HepG2 (cell line): ENCODE results near the gene GRK4. TPM values are rescaled to one million over a fixed set of nuclear protein-coding genes. Genes with fewer than 3 reads are reported as not detected.
A peak's percentile ranks its signal among the peaks of the same experiment; 100 is the strongest.

Experiments used
- AHR ChIP-seq: IDR thresholded peaks from 2 replicates; pipeline ENCODE4 v1.6.1; 2018; ENCODE audit warnings: missing genetic modification reagents, missing compliant biosample characterization
- ELF3 ChIP-seq: IDR thresholded peaks from 2 replicates; pipeline ENCODE4 v1.6.1; 2016; ENCODE audit warnings: missing genetic modification reagents, missing compliant biosample characterization
- FOXK2 ChIP-seq: fragments of 450-650 bp; IDR thresholded peaks from 2 replicates; pipeline ENCODE4 v1.6.1; 2016
- NFYC ChIP-seq: IDR thresholded peaks from 2 replicates; pipeline ENCODE4 v1.6.1; 2016; ENCODE audit warnings: missing genetic modification reagents, missing compliant biosample characterization
- PAXIP1 ChIP-seq: sonication (generic); formaldehyde crosslinking; conservative IDR thresholded peaks from 2 replicates; pipeline ENCODE4 v1.4.0; 2020; ENCODE audit warnings: mild to moderate bottlenecking, missing genetic modification reagents, moderate library complexity
- PBX3 ChIP-seq: sonication (generic); formaldehyde crosslinking; IDR thresholded peaks from 2 replicates; pipeline ENCODE4 v1.8.1; 2023; ENCODE audit warnings: missing genetic modification reagents, inconsistent platforms, borderline replicate concordance
- POLR2AphosphoS2 ChIP-seq: IDR thresholded peaks from 2 replicates; pipeline ENCODE4 v1.6.1; 2011; ENCODE audit warnings: low read depth, low read length, improper control_type of control experiment
- SNAPC2 ChIP-seq: sonication (generic); formaldehyde crosslinking; IDR thresholded peaks from 2 replicates; pipeline ENCODE4 v1.8.1; 2022; ENCODE audit warnings: mild to moderate bottlenecking, missing genetic modification reagents
- STAG1 ChIP-seq: sonication (generic); formaldehyde crosslinking; IDR thresholded peaks from 2 replicates; pipeline ENCODE4 v1.4.0; 2020; ENCODE audit warnings: missing genetic modification reagents
- ZBTB7A ChIP-seq: sonication (generic); formaldehyde crosslinking; IDR thresholded peaks from 2 replicates; pipeline ENCODE4 v1.8.0; 2022; ENCODE audit warnings: mild to moderate bottlenecking, missing genetic modification reagents
- ZNF224 ChIP-seq: sonication (generic); formaldehyde crosslinking; IDR thresholded peaks from 2 replicates; pipeline ENCODE4 v1.5.0; 2020; ENCODE audit warnings: mild to moderate bottlenecking, missing genetic modification reagents
- ZNF292 ChIP-seq: sonication (generic); formaldehyde crosslinking; IDR thresholded peaks from 2 replicates; pipeline ENCODE4 v1.8.1; 2022; ENCODE audit warnings: mild to moderate bottlenecking, low read depth, missing genetic modification reagents, borderline replicate concordance
- ZNF296 ChIP-seq: sonication (generic); formaldehyde crosslinking; conservative IDR thresholded peaks from 2 replicates; pipeline ENCODE4 v1.5.0; 2020; ENCODE audit warnings: mild to moderate bottlenecking, missing genetic modification reagents
- ZNF572 ChIP-seq: sonication (generic); formaldehyde crosslinking; IDR thresholded peaks from 2 replicates; pipeline ENCODE4 v1.5.1; 2020; ENCODE audit warnings: mild to moderate bottlenecking, missing genetic modification reagents
- ZNF713 ChIP-seq: sonication (generic); formaldehyde crosslinking; IDR thresholded peaks from 2 replicates; pipeline ENCODE4 v1.4.0; 2020; ENCODE audit warnings: mild to moderate bottlenecking, missing genetic modification reagents
- ZNF720 ChIP-seq: sonication (generic); formaldehyde crosslinking; IDR thresholded peaks from 2 replicates; pipeline ENCODE4 v1.4.0; 2020; ENCODE audit warnings: missing genetic modification reagents
- ZNF841 ChIP-seq: sonication (generic); formaldehyde crosslinking; IDR thresholded peaks from 2 replicates; pipeline ENCODE4 v1.8.1; 2023; ENCODE audit warnings: missing genetic modification reagents, borderline replicate concordance
- ZSCAN22 ChIP-seq: sonication (generic); formaldehyde crosslinking; IDR thresholded peaks from 2 replicates; pipeline ENCODE4 v1.4.0; 2020; ENCODE audit warnings: mild to moderate bottlenecking, missing genetic modification reagents
- polyA plus RNA-seq, 8 experiments: library from polyadenylated mRNA; depleted of rRNA in 3 of 8; stranded (reverse) in 7 of 8; unstranded in 1 of 8; fragments of >200 nt; fragmentation: Illumina TruSeq in 4 of 8; extraction: Trizol in 4 of 8; gene quantifications; 2 replicates each; pipeline versions ENCODE4 v1.2.1 to v1.2.3, GENCODE V29; 2011 to 2016; ENCODE audit warnings: low read depth in 4 of 8, missing spikeins in 1 of 8, mixed read lengths in 1 of 8; ENCODE audit not compliant: insufficient read depth in 1 of 8
- total RNA-seq, 5 experiments: library from RNA; depleted of rRNA; stranded (reverse); fragments of >200 nt; fragmentation: Illumina TruSeq; extraction: Trizol; gene quantifications; 2 replicates each; pipeline ENCODE4 v1.2.3, GENCODE V29; 2016; ENCODE audit warnings: low read depth in 1 of 5
- TF ChIP-seq, protein P1 (sequence below): sonication (generic); formaldehyde crosslinking; IDR thresholded peaks from 2 replicates; pipeline ENCODE4 v1.9.0; 2021; ENCODE audit warnings: mild to moderate bottlenecking, missing genetic modification reagents

GRK4 gene
- total and polyA plus RNA-seq, 2 of the 13 experiments (the other 11 are each of a cell fraction or from before 2014, with no cell fraction given), result 1.8 to 2.0 TPM

- TF ChIP-seq AHR (CRISPR knock-in tag) (0 out of 2 replicates have a peak, but pooled peaks have one; percentile 31), NFYC (CRISPR knock-in tag) (no peak), ZNF292 (CRISPR knock-in tag) (no peak), ZNF572 (CRISPR knock-in tag) (no peak), STAG1 (CRISPR knock-in tag) (no peak), SNAPC2 (CRISPR knock-in tag) (no peak), FOXK2 (no peak), ZNF296 (CRISPR knock-in tag) (no peak), ZSCAN22 (CRISPR knock-in tag) (no peak), ELF3 (CRISPR knock-in tag) (peak; percentile 41; the same call in 1 of the 2 replicates), ZNF841 (0 out of 2 replicates have a peak, but pooled peaks have one; percentile 3), POLR2AphosphoS2 (no peak), PBX3 (CRISPR knock-in tag) (no peak), ZNF713 (CRISPR knock-in tag) (no peak), ZBTB7A (CRISPR knock-in tag) (no peak; the same call in 1 of the 2 replicates), ZNF224 (CRISPR knock-in tag) (no peak), ZNF720 (CRISPR knock-in tag) (no peak), PAXIP1 (CRISPR knock-in tag) (peak; percentile 67; the same call in 1 of the 2 replicates)
- TF ChIP-seq, protein P1, sequence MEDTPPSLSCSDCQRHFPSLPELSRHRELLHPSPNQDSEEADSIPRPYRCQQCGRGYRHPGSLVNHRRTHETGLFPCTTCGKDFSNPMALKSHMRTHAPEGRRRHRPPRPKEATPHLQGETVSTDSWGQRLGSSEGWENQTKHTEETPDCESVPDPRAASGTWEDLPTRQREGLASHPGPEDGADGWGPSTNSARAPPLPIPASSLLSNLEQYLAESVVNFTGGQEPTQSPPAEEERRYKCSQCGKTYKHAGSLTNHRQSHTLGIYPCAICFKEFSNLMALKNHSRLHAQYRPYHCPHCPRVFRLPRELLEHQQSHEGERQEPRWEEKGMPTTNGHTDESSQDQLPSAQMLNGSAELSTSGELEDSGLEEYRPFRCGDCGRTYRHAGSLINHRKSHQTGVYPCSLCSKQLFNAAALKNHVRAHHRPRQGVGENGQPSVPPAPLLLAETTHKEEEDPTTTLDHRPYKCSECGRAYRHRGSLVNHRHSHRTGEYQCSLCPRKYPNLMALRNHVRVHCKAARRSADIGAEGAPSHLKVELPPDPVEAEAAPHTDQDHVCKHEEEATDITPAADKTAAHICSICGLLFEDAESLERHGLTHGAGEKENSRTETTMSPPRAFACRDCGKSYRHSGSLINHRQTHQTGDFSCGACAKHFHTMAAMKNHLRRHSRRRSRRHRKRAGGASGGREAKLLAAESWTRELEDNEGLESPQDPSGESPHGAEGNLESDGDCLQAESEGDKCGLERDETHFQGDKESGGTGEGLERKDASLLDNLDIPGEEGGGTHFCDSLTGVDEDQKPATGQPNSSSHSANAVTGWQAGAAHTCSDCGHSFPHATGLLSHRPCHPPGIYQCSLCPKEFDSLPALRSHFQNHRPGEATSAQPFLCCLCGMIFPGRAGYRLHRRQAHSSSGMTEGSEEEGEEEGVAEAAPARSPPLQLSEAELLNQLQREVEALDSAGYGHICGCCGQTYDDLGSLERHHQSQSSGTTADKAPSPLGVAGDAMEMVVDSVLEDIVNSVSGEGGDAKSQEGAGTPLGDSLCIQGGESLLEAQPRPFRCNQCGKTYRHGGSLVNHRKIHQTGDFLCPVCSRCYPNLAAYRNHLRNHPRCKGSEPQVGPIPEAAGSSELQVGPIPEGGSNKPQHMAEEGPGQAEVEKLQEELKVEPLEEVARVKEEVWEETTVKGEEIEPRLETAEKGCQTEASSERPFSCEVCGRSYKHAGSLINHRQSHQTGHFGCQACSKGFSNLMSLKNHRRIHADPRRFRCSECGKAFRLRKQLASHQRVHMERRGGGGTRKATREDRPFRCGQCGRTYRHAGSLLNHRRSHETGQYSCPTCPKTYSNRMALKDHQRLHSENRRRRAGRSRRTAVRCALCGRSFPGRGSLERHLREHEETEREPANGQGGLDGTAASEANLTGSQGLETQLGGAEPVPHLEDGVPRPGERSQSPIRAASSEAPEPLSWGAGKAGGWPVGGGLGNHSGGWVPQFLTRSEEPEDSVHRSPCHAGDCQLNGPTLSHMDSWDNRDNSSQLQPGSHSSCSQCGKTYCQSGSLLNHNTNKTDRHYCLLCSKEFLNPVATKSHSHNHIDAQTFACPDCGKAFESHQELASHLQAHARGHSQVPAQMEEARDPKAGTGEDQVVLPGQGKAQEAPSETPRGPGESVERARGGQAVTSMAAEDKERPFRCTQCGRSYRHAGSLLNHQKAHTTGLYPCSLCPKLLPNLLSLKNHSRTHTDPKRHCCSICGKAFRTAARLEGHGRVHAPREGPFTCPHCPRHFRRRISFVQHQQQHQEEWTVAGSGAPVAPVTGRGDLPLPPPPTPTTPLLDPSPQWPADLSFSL (CRISPR knock-in tag), result no peak
Observed at GRCh38 chr4:3073158-3074077, 110.0 kb downstream of the GRK4 start (continued).
